Limb (tissue), 2 donors: ENCODE measurements around the gene DPEP3.
A peak's percentile ranks its signal among the peaks of the same experiment; 100 is the strongest.

Experiments used
- DNase-seq, 2 donors: peaks; one replicate each; pipeline ENCODE4 v3.0.0-alpha.2; 2016; ENCODE audit errors: extremely low spot score in 2 of 2

DPEP3 gene

DNA sequence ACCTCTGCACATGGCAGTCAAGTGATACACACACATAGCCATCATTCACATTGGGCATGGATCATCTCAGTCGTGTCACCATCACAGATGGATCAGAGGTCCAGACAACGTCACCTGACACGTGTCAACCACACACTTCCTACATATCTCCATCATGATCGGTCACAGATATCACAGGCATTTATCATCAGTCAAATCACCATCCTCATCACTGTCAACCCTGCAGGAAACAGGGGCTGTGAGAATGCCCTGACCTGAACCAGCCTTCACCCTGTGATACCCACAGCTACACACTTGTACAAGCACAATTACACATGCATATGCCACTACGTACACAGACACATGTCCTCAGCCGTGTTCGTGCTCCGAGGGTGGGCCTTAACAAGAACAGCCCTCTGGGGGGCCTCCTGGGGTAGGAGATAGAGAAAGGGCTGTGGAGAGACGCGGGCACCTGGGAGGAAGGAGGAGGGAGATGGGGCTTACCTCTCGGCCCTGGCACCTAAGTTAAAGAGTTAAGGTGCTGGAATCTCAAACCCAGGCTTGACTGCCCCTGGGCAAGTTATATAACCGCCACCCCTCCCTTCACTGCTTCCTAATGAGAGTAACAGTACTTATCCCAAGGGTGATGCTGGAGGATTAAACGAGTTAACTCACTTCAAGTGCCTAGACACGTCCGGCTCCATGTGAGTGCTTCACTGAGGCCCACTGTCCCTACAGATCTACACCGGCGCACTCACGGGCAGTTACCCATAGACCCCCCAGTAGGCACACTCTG, 12.9 kb downstream of the DPEP3 start:
- no peak for DNase-seq

DNA sequence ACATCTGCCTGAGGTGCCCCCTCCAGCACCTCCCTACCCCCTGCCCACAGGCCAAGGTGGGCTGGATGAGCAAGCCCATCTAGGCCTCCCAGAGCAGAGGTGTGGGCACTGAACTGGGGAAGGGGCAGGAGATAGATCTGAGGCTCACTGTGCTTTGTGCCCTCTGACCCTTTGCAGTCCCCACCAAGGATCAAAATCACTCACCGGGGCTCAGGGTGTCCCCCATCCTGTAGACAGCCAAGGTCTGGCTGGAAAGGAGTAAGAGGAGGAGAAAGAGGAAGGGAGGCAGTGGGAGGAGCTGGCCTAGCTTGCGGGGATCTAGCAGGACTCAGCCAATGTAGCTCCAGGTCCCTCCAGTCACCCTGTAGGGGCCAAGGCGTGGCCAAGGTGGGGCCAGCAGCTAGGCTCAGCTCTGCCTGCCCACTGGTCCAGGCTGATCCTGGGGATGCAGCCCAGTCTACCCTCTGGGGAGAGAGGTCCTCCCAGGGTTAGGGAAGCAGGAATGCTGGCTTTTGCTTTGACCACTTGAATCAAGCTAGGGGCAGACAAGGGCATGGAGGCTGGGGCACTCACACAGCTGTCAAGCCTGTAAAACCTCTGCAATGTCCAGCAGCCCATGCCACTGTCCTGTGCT, 13.6 kb downstream of the DPEP3 start:
- DNase-seq = no peak

DNA sequence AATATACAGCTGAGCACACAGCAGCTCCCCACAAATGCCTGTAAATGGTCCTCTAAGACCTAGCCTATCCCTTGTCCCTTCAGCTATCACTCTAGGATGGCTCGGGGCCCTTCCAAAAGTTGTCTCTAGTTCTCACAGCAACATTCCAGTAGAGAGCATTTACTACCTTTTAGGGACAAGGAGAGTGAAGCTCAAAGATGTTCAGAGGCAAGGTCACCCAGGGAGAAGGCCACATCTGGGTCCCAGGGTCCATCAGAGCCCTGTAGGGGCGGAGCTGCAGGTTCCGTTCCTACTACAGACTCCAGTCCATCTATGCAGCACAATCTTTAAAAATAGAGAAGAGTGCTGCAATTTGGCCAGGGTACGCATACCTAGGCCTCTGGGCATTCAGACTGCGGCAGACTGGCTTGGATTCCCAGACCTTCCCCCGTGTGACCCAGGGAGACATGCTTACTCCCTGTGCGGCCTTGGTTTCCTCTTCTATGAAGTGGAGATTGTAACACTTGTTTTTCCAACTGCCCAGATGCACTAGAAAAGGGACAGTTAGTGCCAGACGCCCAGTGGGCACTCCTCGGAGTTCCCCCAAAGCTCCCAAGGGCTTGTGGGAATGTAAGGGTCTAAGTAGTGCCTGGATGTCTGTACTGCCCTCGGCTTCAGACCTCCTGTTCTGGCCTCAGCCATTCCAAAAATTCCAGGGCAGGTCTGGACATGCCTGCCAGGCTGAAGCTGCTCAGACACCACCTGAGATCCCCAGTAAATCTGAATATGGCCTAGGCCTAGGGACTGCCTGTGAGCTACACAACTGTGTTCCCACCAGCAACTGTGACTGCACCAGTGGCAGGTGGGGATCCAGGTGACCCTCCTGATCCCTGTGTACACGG, 14.4 kb downstream of the DPEP3 start:
- no peak for DNase-seq

DNA sequence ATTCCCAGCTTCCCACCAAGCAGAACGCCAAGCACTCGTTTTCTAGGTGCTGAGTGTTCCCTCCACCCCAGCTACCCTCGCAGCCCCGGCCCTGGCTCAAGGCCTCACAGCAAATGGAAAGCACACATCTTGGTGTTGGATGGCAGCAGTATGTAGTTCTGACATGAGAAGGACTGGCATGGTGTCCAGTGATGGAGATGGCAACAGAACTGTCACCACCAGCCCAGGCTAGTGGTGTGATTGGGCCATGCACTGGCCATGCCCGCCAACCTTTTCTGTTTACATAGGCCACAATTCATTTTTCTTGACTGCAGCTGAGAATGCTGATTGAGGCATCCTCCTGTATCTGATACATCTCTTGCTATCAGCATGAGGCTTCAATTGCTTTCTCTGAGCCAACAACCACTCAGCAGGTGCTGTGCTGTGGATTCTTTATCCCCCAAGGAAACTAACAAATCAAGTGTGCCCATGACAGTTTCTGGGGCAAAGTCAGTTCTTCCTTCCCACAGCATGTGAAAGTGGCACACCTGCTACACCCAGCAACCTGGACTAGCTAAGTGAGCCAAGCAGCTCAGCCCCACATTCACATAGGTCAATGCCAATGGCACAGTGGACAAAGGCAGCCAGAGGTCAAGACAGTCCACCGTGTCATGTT, 15.7 kb downstream of the DPEP3 start:
- no peak for DNase-seq

DNA sequence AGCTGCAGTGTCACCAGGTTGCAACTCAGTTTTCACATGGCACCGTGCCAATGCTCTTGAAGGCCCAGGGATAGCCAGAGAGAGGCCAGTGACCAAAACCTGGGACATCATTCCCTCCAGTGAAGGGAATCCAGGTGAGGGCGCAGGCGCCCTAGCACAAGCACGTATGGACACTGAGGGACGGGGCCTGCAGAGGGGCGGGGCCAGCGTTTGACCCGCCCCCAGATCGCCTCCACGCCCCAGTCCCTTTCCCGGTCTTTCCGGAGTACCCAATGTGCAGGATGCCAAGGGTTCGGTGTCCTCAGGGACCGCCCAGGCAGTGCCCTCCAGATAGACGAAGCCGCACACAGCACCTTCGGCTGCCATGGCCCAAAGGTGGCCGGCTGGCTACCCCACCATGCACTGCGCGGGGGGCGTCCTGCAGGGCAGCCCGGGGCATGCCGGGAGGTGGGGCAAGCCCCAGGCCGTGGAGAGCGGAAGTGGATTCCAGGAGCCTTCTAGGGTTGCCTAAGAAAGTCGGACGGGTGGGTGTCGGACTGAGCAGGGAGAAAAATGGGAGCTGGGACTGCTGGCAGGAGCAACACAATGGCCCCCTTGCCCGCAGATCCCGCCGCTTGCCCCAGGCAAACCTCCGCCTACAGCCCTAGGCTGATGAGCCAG, 16.5 kb downstream of the DPEP3 start:
- DNase-seq = no peak

DNA sequence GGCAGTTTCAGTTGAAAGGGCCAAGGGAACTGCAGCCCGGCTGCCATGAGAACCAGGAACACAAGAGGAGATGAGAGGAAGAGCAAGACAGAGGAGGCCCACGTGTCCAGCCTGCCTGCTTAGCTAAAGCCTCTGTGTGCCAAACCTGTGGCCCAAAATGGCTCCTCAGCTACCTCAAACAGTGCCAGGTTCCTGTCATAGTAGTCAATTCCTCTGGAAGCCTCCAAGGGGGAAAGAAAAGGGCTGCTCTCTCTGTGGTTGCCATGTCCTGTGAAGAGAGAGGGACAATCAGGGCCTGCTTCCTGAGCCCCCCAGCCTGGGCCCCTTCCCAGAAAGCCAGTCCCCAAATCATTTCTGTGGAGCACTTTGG, 17.0 kb downstream of the DPEP3 start:
- no peak for DNase-seq

DNA sequence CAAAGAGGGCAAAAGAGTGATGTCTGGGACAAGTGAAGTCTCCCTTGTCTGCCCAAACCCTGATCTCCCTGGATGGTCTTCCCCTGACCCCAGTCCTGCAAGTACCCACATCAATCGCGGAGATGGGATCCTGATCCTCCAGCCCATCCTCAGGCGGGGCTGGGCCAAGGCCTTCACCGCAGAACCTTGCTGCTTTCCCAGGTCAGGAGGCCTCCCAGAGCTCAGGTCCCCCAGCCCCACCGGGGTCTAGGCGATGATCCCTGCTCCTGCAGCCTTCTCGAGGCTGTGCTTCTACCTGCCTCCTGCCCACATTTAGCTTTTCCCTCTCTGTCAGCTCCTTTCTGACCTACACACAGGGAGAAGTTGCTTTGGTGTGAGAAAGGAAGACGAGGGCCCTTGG, 18.2 kb downstream of the DPEP3 start:
- no peak for DNase-seq

DNA sequence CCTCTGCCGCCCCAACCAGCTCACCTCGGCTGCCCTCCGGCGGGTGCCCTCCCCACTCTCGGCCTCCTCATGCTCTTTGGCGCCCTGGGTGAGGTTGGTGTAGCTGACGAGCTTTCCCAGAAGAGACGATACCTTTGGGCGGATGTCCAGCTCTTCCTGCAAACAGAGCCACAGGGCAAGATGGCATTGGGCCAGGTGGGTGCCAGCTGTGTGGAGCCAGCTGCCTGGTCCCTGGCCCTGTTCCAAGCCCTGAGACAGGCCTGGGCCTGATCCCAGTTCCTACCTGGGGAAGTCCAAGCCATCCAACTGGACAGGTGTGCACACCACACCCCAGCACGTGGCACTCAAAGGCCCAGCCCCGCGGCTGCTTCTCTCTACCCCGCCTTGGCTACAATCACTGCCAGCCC, 18.7 kb downstream of the DPEP3 start:
- no peak for DNase-seq

DNA sequence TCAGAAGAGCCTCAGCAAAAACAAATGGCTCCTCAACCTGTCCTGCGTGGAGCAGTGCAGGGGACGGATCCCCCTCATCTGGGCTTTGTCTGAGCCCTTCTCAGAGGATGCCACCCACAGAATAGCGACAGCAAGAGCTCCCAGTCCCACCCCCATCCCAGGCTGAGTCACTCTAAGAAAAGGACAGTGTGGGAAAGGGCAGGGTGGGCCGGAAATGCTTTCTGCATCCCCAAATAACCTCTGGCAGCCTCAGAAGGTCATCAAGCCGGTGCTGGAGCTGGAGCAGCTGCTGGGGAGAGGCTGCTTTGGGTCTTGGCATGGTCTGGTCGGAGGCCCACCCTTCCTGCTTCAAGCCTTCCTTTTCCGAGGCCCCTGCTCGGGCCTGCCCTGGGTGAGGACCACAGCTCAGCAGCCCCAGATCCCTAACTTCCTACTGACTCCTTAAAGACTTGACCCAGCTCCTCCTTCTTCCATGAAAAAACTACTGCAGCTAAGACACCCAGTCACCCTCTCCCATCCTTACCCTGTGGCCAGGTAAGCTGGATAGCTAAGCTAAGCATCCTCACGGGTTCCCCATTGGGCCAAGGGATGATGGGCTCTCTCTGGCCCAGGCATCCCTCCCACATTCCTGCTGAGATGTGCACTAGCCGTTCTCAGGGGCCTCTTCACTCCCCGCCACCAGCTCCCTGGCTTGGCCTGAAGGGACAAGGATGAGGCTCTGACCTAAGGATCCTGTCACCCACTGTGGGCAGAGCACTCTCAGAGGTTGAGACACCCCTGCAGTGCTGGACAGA, 20.6 kb downstream of the DPEP3 start:
- DNase-seq = no peak

DNA sequence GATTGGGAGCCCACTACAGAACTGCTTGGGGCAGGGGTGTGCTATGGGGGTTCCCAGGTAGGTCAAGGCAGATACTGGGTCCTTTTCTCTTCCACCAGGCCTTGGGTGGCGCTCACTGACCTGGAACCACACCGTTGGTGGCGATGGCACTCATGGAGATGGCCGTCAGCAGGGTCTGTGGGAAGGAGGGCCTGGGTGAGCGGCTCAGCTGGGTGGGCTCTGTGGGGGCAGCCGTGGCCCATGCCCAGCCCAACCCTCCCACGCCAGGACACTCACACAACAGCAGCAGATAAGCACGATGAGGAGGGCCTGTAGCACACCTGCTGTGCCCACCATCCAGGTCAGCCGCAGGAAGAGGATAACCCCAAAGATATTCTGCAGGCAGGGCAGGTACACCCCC, 22.7 kb downstream of the DPEP3 start:
- no peak for DNase-seq

DNA sequence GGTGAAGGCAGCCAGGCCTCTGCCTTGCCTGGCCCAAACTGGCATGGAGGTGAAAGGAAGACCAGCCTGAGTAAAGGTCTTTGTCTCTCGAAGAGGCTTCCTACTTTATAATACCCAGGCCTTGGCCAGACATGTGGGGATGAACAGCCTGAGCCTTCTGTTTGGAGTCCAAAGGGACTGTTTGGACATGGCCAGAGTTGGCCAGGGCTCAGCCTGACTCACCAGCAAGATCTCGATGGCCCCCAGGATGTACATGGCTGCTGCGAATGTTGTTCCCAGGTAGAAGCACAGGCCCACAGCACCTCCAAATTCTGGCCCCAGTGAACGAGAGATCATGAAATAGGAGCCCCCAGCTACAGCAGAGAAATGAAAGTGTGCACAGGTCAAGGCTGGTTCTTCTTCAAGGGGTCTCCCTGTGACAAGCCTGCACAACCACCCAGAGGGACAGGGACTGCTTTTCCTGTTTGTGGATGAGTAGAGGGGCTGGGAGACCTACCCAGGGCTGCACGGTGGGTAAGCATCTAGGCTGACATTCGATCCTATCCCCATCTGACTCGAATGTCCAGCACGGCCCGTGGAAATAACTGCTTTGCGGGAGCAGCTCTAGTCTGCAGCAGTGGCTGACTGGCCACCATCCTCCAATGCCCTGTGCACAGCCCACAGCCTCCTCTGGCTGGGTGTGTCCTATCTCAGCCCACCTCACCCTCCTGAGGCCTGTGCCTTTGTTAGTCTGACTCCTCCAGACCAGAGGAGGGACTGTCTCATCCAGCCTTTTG, 25.7 kb downstream of the DPEP3 start:
- no peak for DNase-seq

DNA sequence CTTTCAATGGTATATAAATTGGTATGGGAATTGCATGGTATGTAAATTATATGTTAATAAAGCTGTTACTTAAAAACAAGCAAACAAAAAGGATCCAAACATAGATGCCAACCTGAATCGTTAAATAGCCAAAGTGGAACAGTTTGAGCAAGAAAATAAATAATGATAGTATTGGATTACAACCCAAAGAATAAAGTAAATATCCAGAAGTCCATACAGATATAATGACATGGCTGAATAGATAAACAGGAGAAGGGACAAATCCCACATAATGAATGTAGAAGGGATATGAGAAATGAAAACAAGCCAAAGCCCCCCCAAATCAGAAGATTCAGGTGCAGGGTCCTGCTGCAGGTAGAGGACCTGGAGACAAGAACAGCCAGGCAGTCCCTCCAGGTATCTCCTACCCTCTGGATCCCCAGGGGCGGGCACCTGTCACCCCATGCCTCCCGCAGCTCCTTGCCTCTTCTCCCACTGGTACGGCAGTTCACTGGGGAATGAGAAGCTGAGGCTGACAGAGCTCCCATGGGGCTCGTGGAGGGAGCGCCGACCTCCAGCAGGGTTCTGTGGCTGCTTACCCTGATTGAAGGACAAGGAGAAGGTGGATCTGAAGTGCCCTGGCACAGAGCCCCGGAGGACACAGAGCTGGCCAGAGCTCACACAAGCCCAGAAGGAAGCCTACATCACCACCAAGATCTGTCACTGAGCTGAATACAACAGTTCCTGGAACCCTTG, 26.5 kb downstream of the DPEP3 start:
- no peak for DNase-seq

DNA sequence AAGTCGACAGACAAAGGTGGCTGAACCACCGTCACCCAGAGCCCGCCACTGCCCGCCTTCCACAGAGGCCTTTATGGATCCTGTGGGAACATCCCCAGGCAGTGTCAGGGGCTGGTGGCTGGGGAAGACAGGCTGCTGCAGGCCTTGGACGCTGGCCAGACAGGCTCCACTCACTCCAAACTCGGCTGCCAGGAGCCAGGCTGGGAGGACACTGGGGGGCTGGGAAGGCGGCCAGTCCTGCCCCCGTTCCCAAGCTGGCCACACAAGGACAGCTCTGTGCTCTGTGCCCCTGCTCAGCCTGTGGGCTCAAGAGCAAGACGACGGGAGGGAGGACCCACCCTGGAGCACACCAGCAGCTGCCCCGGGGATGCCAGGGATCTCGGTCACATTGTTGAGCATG, 28.8 kb downstream of the DPEP3 start:
- peak in 1 of 2 donors; percentile 65 for DNase-seq

DNA sequence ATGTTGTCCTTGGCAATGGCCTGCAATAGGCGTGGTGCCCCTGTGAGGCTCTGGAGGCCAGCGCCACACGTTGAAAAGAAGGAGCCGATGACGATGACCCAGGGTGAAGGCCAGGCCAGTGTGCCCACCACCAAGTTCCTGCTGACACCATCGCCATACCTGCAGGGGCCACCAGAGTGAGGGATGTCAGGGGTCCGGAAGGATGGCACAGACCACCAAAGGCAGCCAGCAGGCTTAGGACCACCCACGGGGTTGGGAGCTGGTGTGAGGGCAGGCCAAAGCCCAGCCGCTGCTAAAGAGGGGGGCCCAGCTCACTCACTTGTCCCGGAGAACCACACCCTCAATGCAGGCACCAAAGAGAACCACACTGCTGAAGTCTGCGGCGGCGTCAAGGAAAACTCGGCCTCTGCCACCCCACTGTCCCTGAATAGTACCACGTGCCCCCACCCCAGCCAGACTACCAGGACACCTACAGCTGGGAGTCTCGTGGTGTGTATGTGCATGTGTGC, 29.9 kb downstream of the DPEP3 start:
- peak in 1 of 2 donors; percentile 23 for DNase-seq

DNA sequence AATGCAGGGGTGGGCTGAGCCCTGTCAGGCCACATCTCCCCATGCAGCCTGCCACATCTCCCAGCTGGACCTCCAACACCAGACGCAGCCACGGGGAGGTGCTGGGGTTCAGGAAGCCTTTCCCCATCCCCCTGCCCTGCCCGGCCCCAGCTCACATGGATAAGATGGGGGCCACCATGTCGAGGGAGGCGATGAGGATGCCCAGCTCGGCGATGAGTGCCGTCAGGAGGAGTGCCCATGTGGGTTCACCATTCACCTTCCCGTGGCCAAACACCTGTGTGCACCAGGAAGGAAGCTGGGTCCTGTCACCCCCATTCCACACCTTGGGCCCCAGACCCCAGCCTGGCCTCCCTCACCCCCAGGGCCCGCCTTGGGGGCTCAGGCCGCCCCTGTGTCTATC, 30.7 kb downstream of the DPEP3 start:
- peak in 1 of 2 donors; percentile 22 for DNase-seq

DNA sequence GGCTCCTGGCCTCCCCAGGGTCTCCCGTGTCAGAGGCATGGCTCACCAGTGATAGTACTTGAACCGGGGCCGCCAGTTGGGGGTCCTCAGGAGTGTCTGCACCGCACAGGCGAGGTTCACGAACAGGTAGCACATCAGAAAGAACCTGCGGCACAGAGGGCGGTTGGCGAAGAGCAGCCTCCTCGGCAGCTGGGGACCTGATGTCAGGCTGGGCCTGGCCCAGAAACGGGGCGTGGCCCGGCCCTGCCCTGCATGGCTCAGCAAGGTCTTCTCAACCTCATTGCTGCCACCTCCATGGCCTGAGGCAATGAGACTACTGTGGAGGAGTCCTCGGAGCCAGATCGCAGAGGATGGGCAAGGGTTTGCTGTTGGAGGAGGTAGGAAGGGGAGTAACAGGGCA, 32.3 kb downstream of the DPEP3 start:
- no peak for DNase-seq

DNA sequence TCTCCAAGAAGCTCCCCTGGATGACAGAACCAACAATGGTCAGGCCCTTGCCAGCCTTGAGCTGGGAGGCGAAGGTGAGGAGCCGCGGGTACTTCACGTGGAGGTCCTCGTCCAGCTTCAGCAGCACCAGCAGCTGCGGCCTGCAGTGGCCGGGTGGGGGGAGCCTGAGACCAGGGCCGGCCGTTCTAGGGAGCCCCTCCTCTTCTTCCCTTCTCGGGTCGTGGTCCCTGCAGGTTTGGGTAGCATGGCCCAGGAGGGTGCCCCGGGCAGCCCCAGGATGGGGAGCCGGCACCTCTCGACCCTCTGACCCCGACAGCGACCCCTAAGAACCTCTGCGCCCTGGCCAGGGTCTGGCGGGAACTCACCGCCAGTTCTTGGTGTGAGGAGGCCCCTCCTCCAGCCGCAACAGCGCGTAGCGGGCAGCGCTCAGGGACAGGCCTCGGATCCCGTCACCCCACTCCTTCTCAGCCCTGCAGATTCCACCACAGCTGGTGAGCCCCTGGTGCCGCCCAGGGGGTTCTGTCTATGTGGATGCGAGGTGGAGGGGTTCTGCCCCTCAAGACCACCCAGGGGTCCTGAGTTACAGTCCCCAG, 33.2 kb downstream of the DPEP3 start:
- DNase-seq = no peak

DNA sequence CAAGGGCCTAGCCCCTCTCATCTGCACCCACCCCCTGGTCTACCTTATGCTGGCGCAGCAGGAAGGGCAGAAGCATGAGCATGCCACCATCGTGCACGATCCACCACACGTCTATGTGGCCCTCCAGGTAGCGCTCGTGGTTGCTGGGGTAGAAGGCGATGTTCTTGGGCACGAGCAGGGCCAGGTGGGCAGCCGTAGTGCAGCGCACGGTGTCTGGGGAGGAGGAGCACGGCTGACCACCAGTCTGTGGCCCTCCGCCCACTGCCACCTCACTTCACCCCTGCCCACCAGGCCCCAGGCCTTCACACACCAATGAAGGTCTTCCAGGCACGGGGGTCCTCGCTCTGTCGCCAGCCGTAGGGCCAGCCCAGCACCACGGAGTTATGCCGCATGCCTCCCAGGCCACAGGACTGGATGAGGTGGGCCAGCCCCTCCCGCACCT, 34.1 kb downstream of the DPEP3 start:
- DNase-seq = no peak
